Measurements from ENCODE around the gene ACSL5. TPM values are rescaled to one million over a fixed set of nuclear protein-coding genes. Genes with fewer than 3 reads are reported as not detected.

Gene ACSL5
- total RNA-seq, 1 donor = 2.6 TPM

GRCh38 chr10:112343056-112343806 is 30.7 kb upstream of the ACSL5 start:
- TF ChIP-seq CTCF (IDR thresholded peaks at IDR 0.05; ENCODE audit: insufficient read depth, low read length) = no peak
- H3K4me3 ChIP-seq (ENCODE audit: low read depth, low read length) = no peak overlapping the region
- no peak for DNase-seq (ENCODE audit: low read depth)

- no peak for DNase-seq (ENCODE audit: low read depth)
- no peak for TF ChIP-seq CTCF (IDR thresholded peaks at IDR 0.05; ENCODE audit: insufficient read depth, low read length)
- H3K4me3 ChIP-seq (ENCODE audit: low read depth, low read length) = no peak overlapping the region
Observed at GRCh38 chr10:112344261-112344660, 29.7 kb upstream of the ACSL5 start.

- no peak overlapping the region for H3K4me3 ChIP-seq (ENCODE audit: low read depth, low read length)
- no peak for TF ChIP-seq CTCF (IDR thresholded peaks at IDR 0.05; ENCODE audit: insufficient read depth, low read length)
- DNase-seq (ENCODE audit: low read depth) = no peak
Observed at GRCh38 chr10:112345202-112345601, 28.7 kb upstream of the ACSL5 start.

- TF ChIP-seq CTCF (IDR thresholded peaks at IDR 0.05; ENCODE audit: insufficient read depth, low read length) = no peak
- no peak overlapping the region for H3K4me3 ChIP-seq (ENCODE audit: low read depth, low read length)
- DNase-seq (ENCODE audit: low read depth) = no peak
Observed at GRCh38 chr10:112345743-112346142, 28.2 kb upstream of the ACSL5 start.

GRCh38 chr10:112346774-112347173 is 27.1 kb upstream of the ACSL5 start:
- TF ChIP-seq CTCF (IDR thresholded peaks at IDR 0.05; ENCODE audit: insufficient read depth, low read length) = no peak
- DNase-seq (ENCODE audit: low read depth) = no peak
- no peak overlapping the region for H3K4me3 ChIP-seq (ENCODE audit: low read depth, low read length)

GRCh38 chr10:112347709-112348671 is 25.9 kb upstream of the ACSL5 start:
- no peak for DNase-seq (ENCODE audit: low read depth)
- no peak overlapping the region for H3K4me3 ChIP-seq (ENCODE audit: low read depth, low read length)
- no peak for TF ChIP-seq CTCF (IDR thresholded peaks at IDR 0.05; ENCODE audit: insufficient read depth, low read length)

Measured in fibroblast of the aortic adventitia (primary cell).